ENCODE data around the gene HELZ2. TPM values are rescaled to one million over a fixed set of nuclear protein-coding genes. Genes with fewer than 3 reads are reported as not detected.

Gene HELZ2
- total RNA-seq, 1 donor from 2014 or later, result 31.4 TPM

- no peak for DNase-seq (ENCODE audit: extremely low spot score in 2 of 2)
- intact Hi-C loops (cut with DNase I), result no loop called here
- Histone ChIP-seq H3K9me3 (no peaks in the 10 kb centered on the region), H3K27me3 (no peaks in the 10 kb centered on the region), H3K36me3 (no peaks in the 10 kb centered on the region), H3K4me1 (peaks cover 37% of the 10 kb centered on the region), H3K4me3 (no peak overlapping the region), H3K27ac (no peak overlapping the region)
- TF ChIP-seq POLR2A (IDR thresholded peaks at IDR 0.05) (no peak), POLR2AphosphoS5 (IDR thresholded peaks at IDR 0.05; ENCODE audit: insufficient read depth in 1 of 2, low read depth in 1 of 2) (no peak), CTCF (IDR thresholded peaks at IDR 0.05) (no peak)
Observed at GRCh38 chr20:63539441-63540370, 34.3 kb downstream of the HELZ2 start.

- H3K4me3 ChIP-seq, result no peak overlapping the region
- intact Hi-C loops (cut with DNase I), result no loop called here
- H3K4me1 ChIP-seq, result peaks cover 43% of the 10 kb centered on the region
- no peak overlapping the region for H3K27ac ChIP-seq
- DNase-seq (ENCODE audit: extremely low spot score in 2 of 2), result no peak
- no peaks in the 10 kb centered on the region for H3K27me3 ChIP-seq
- TF ChIP-seq CTCF (IDR thresholded peaks at IDR 0.05) (no peak), POLR2AphosphoS5 (IDR thresholded peaks at IDR 0.05; ENCODE audit: insufficient read depth in 1 of 2, low read depth in 1 of 2) (no peak), POLR2A (IDR thresholded peaks at IDR 0.05) (no peak)
- no peaks in the 10 kb centered on the region for H3K9me3 ChIP-seq
- no peaks in the 10 kb centered on the region for H3K36me3 ChIP-seq
Observed at GRCh38 chr20:63539092-63539430, 35.0 kb downstream of the HELZ2 start.

GRCh38 chr20:63538204-63539091, 35.6 kb downstream of the HELZ2 start:
- Histone ChIP-seq H3K4me1 (peaks cover 47% of the 10 kb centered on the region), H3K27ac (peak overlapping the region; percentile 65), H3K9me3 (no peaks in the 10 kb centered on the region), H3K27me3 (no peaks in the 10 kb centered on the region), H3K36me3 (no peaks in the 10 kb centered on the region), H3K4me3 (peak overlapping the region; percentile 28 to 42)
- no peak for DNase-seq (ENCODE audit: extremely low spot score in 2 of 2)
- intact Hi-C loops (cut with DNase I), result no loop called here
- TF ChIP-seq POLR2A (IDR thresholded peaks at IDR 0.05) (no peak), CTCF (IDR thresholded peaks at IDR 0.05) (peak in 1 of 3 experiments; percentile 57), POLR2AphosphoS5 (IDR thresholded peaks at IDR 0.05; ENCODE audit: insufficient read depth in 1 of 2, low read depth in 1 of 2) (no peak)

- no peaks in the 10 kb centered on the region for H3K27me3 ChIP-seq
- no peak for DNase-seq (ENCODE audit: extremely low spot score in 2 of 2)
- H3K4me1 ChIP-seq, result peaks cover 47% of the 10 kb centered on the region
- no peaks in the 10 kb centered on the region for H3K9me3 ChIP-seq
- intact Hi-C loops (cut with DNase I), result loop anchor here (2.0 kb wide), 1 partner anchor 437 kb away; no protein-coding TSS in a partner anchor
- H3K4me3 ChIP-seq, result peak overlapping the region; percentile 28 to 42
- H3K27ac ChIP-seq, result peak overlapping the region; percentile 65
- peak; percentile 82 to 99 (median 96) for TF ChIP-seq CTCF (IDR thresholded peaks at IDR 0.05)
- TF ChIP-seq POLR2A (IDR thresholded peaks at IDR 0.05), result no peak
- peak; percentile 41 to 69 for TF ChIP-seq POLR2AphosphoS5 (IDR thresholded peaks at IDR 0.05; ENCODE audit: insufficient read depth in 1 of 2, low read depth in 1 of 2)
- H3K36me3 ChIP-seq, result no peaks in the 10 kb centered on the region
Observed at GRCh38 chr20:63537525-63538203, 36.4 kb downstream of the HELZ2 start.

All from vagina (tissue), 2 donors.